Midbrain (tissue), 1 donor: Measurements from ENCODE around the gene MLIP.

Experiments used
- DNase-seq: peaks from one replicate; lab custom pipeline; 2025; lab: John Stamatoyannopoulos, UW

MLIP gene

DNA sequence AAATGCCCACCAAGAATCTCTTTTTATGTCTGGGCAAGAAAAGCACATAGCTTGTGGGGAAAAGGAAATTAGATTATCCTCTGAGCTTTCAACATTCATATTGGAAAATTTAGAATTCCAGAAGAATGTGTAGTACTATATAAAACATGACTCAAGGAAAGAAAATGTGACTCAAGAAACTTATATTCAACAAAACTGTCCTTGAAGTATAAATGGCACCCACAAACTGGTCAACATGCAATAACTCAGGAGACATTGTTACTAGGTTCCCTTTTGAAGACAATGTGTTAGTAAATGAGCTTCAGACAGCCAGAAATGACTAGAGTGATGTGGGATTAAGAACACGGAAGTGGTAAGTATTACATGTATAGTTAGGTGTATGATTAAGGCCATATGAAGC lies 170.9 kb downstream of the MLIP start:
- DNase-seq: no peak

DNA sequence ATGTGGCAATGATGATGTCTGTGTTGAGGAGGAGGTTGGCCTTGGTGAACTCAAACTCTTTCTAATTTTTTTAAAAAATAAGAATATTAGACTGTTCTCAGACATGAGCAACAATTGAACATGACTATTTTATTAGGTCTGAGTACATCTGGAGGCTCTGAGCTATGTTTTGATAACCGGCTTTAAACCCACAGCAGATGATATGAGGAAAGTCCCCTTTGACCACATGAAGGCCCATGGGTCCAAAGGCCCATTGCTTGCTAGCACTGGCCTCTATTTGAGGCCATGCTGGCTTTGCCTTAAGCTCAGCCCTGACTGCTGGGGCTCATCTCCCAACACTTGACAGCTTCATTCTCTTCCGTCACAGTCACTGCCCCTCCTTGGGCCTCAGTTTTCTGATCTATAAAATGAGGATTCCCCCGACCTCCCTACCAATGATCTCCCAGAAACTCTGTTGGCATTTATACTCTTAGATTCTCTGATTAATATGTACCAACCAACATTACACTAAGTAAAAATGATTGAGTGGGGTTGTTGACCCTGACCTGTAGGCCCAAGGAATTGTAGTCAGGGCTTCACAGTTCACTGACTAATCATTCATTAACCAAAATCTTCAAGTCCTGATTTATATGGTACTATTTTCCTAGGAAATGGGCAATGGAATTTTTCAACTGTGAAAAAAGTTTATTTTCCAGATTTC lies 173.1 kb downstream of the MLIP start:
- DNase-seq: no peak

DNA sequence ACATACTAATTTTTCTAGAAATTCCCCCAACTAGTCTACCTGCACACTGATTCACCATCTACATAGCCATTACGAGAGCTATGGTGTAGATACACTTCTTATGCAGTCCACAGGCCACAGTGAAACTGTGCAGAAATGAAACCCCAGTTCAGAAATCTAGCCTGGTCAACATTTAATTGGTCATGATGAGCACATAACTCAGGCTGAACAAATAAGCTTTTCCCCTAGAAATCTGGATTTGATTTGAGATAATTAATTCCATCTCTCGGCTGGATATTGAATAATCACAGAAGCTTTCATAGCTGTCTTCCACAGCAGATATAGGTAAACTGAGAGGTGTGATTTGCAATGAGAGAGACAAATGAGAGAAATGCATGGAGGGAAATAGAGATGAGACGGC lies 174.4 kb downstream of the MLIP start:
- DNase-seq: no peak

DNA sequence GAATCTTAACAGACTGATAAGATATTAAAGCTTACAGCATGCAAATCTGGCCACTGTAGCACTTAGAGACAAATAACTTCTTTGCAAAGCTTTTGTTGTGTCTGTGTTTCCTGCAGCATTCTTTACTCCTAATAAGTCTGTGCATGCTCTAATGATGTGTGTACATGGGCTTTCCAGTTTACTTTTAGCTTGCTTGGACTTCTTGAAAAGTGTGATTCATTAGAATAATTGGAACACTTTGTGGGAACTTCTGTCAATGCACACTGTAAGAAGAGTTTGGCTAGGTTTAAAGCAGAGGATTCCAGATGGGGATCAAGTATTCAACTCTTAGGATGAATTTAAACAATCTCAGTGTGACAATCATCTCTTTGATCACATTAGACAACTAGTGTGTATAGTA lies 174.9 kb downstream of the MLIP start:
- no peak for DNase-seq

DNA sequence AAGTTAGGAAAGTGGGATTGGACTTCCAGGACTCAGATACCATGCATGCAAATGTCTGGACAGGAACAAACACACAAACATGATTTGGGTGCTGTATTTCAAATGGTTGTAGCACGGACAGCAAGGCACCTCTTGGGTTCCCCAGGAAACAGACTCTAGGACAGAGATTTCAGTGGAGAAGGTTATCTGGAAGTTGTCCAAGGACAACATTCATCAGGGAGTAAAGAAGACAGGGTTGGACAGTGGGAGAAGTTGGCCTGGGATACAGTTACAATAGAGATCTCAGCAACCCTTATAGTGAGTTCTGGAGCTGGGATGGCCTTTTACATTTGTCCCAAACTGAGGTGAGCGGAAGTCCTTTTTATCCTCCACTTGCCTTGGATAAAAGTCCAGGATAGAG lies 177.2 kb downstream of the MLIP start:
- no peak for DNase-seq

DNA sequence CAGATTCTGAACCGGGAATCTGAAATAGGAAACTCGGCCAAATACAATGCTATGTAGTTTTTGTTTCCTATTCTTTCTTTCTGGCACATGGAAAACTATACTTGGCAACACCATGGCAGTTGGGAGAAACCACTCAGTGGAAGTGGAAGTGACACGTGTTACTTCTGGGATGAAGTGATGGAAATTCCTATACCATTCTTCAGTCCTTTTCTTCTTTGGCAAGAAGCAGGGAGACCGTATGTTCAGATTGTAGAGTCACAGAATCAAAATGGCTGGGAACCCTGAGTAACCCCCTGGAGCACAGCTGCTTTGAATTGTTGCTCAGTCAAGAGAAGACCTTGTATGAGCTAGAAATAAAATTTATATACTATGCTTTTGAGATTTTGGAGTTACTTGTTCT lies 178.2 kb downstream of the MLIP start:
- DNase-seq: no peak

DNA sequence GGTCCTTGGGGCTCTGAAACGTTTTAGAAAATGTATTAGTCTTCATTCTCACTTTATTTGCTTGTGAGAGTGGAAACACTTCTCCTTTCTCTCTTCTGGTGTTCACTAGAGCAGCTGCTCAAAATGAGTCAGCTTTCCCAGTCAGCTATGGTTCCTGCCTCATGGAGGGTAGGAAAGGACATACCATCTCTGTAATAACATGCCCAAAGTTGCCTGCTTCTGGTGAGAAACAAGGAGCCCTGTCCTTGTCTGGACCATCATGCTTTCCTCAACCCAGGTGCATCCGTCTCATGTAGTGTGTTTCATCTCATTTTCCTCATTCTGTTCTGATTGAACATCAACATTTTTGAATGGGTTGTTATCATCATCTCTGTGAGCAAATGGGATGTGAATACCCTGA lies 179.9 kb downstream of the MLIP start:
- DNase-seq: no peak

DNA sequence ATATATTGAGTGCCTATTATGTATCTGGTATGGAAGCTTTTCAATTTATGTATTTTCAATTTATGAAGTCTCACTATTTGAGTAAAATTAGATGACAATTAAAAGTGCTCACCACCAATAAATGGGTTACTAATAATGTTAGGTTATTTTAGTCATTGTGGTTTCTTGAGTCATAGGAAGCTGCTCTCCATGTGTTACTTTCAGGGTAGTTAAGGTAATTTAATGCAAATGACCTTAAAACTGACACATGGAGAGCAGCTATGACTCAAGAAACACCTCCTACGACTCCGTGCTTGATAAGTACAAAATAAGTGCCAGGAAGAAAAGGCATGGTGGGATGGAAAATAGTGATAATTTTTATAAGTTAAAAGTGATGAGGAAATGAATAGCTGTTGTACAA lies 180.5 kb downstream of the MLIP start:
- DNase-seq: no peak

DNA sequence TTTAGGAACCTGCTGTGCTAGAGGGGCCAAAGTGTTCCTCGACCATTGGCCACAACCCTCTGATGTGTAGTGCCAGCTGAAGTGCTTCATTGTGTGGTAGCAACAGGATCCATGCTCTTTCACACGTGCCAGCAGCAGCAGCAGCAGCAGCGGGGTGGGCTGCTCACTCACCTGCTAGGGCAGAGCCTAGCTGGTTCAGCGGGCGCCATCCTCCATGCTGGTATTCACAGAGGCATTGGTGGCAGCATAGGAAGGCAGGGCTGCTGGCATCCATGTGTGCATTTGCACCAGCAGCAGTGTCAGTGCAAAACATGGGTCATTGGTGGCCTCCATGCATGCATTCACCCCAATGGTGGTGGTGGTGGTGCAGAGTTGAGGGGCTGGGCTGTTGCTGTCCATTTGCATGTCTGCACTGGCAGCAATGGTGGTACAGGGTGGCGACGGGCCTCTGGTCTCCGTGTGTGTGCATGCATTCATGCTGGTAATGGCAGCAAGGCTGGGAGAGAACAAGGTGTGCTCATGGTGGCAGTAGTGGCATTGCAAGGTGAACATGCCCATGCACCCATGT lies 183.8 kb downstream of the MLIP start:
- DNase-seq: no peak

DNA sequence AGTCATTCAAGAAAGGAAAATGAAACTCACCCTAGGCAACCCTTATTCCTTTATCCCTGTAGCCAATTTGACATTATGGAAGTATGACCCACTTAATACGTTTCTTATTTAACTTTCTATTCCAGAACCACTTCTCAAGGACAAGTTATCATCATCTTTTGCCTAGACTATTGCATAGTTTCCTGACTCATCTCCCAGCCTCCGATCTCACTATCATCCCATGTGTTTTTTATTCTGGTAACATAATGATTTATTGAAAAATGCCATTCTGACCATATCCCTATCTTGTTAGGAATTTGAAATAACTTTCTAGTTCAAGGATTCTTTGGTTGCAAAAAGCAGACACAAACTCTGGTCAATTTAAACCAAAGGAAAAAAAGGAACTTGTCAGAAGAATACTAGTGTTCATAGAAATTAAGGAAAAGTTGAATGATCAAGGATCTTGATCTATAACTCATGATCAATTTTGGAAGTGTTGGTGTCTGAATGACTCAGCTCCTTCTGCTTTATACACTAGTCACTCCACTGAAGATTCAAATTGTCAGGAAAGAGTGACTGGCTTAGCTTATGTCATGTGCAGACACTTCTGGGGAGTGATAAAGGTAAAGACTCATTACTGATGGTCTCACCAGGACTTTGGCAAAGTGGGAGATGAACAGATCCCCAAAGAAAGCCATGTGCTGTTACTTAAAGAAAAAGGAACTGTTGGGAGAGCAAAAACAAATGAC lies 188.5 kb downstream of the MLIP start:
- no peak for DNase-seq

DNA sequence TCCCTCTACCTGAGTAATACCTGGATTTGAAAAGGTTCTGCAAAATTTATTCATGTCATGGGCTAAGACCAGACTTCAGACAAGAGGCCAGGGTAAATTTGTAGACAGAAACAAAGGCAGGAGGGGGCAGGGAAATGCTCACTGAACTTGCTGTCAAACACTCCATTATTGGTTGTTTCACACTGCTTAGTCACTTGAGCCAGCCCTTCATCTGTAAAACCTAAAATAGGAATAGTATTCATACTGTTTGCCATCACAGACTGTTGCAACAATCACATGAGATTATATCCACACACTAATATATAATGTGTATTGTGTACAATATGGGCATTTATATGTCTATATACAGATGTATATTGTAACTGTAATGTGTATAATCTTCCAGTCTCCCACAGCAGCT lies 190.5 kb downstream of the MLIP start:
- DNase-seq: no peak

DNA sequence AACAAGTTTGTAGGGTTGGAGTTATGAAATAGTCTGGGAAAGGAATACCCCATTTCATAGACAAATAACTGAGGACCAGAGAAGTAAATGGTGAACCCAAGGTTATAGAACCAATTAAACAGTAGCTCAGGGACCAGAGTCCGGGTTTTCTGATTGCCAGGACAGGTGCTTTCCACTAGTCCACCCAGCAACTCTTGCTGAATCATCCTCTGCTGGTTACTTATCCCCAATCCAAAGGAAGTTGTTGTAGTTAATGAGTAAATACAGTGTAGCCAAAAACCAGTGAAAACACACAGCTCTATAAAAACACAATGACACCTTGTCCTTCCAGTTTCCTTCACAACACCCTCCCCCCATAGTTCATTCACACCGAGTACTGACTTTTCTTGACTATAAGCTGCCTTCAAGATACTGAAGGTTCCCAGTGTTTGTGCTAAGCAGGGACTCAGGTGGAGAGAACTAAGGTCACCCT lies 196.2 kb downstream of the MLIP start:
- no peak for DNase-seq

DNA sequence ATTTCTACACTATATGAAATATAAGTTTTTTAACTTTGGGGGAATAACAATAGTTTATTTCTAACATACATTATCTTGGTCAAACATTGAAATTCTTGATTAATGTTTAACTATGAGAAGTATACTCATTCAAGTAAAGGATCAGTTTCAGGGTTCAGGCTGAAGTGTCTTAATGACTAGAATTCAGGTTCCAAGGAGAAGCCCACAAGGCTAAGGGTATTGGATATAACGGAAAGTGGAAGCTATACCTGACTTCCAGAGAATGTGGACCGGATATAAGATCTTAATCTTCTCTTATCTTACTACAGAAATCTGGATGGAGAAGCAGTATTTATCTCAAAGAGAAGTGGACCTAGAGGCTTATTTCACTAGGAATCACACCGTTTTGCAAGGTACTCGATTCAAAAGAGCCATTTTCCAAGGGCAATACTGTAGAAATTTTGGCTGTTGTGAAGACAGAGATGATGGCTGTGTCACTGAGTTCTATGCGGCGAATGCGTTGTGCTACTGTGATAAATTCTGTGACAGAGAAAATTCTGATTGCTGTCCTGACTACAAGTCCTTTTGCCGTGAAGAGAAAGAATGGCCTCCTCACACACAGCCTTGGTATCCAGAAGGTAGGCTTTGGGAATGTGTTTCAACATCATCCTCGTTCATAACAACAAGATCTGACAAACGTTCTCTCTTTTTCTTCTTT lies 197.2 kb downstream of the MLIP start, which contains the start of gene TINAG:
Gene TINAG (plus strand): TSS at position 153 of the 697 bp plus-strand sequence. CDS start 110 bp downstream, at position 263.
- DNase-seq: no peak

DNA sequence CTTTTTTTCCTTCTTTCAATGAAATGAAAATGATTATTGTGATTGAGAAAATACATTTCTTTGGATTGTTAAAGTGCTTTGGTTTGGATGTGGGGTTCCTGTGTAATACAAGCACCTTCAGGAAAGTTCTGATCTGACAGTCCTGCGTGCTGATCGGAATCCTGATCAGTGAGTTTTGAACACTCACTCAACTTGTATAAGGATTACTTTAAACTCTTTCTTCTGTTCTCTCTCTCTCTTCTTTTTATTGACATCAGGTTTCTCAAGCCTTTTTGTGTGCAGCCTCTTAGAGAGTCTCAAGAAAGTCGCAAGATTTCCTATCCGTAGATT lies 197.7 kb downstream of the MLIP start:
- no peak for DNase-seq

DNA sequence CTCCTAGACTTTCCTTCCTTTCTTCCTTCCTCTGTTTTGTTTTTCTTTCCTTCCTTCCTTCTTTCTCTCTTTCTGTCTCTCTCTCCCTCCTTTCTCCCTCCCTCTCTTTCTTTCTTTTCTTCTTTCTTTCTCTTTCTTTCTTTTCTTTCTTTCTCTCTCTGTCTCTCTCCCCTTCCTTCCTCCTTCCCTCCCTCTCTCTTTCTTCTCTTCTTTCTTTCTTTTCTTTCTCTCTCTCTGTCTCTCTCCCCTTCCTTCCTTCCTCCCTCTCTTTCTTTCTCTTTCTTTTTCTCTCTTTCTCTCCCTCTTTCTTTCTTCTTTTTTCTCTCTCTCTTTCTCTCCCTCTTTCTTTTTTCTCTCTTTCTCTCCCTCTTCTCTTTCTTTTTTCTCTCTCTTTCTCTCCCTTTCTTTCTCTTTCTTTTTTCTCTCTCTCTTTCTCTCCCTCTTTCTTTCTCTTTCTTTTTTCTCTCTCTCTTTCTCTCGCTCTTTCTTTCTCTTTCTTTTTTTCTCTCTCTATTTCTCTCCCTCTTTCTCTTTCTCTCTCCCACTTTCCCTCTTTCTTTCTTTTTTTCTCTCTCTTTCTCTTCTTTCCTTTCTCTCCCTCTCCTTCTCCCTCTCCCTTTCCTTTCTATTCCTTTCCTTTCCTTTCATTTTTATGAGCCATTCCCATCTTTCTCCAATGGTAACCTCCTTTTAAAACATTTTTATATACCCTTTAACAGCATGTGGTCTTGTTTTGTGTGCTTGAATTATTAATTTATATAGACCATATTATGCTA lies 199.3 kb downstream of the MLIP start:
- no peak for DNase-seq

DNA sequence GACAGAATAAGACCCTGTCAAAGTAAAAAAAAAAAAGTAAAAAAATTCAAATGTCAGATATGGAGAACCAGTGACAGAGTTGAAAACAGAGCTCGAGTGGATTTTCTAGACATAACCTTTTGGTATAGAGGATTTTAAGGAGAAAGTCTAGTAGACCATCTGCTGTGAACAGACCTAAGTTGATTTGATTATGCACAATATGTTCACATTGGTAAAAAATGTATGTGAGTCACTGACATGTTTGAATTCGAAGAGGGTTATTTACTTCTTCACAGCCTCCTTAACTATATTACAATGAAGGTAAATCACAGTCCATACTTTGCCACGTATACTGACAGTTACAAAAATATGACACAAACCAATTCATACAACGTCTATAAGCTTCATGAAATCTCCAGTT lies 204.4 kb downstream of the MLIP start:
- DNase-seq: no peak
